ENCODE results near the gene FBXL15. TPM values are rescaled to one million over a fixed set of nuclear protein-coding genes. Genes with fewer than 3 reads are reported as not detected.

Gene FBXL15
- total and polyA plus RNA-seq, 11 donors, result 6.6 to 20.0 (median 10.2) TPM

GRCh38 chr10:102382871-102383270 is 37.8 kb upstream of the FBXL15 start:
- TF ChIP-seq POLR2A (IDR thresholded peaks at IDR 0.05) (no peak), CTCF (IDR thresholded peaks at IDR 0.05) (no peak)
- 81 to 97% (median 92%) methylated on average over 8 of the region's 8 CpGs for WGBS, 4 donors
- H3K36me3 ChIP-seq, result peaks cover 5 to 57% (median 53%) of the 10 kb centered on the region in 9 donors
- H3K4me1 ChIP-seq, result peaks cover 0 to 17% (median 0%) of the 10 kb centered on the region in 12 donors
- no peak for ATAC-seq
- no peaks in the 10 kb centered on the region for H3K27me3 ChIP-seq
- no peak overlapping the region for H3K27ac ChIP-seq
- no peaks in the 10 kb centered on the region for H3K9me3 ChIP-seq
- intact Hi-C loops (cut with DNase I), result loop anchor here in 1 of 10 donors (10.0 kb wide), 1 partner anchor 92 kb away; no protein-coding TSS in a partner anchor
- H3K4me3 ChIP-seq, result no peak overlapping the region
- no peak for DNase-seq

- H3K4me1 ChIP-seq, result peaks cover 0 to 17% (median 0%) of the 10 kb centered on the region in 12 donors
- no peak for DNase-seq
- ATAC-seq, result no peak
- no peak overlapping the region for H3K4me3 ChIP-seq
- H3K36me3 ChIP-seq, result peaks cover 5 to 45% (median 41%) of the 10 kb centered on the region in 9 donors
- no peak for TF ChIP-seq CTCF (IDR thresholded peaks at IDR 0.05)
- TF ChIP-seq POLR2A (IDR thresholded peaks at IDR 0.05), result no peak
- H3K27me3 ChIP-seq, result no peaks in the 10 kb centered on the region
- intact Hi-C loops (cut with DNase I), result loop anchor here in 1 of 10 donors (10.0 kb wide), 1 partner anchor 91 kb away; no protein-coding TSS in a partner anchor
- no peak overlapping the region for H3K27ac ChIP-seq
- H3K9me3 ChIP-seq, result no peaks in the 10 kb centered on the region
- 45 to 53% (median 49%) methylated on average over 6 of the region's 6 CpGs for WGBS, 4 donors
Measured at GRCh38 chr10:102384053-102384452, 36.6 kb upstream of the FBXL15 start.

GRCh38 chr10:102384606-102385429 is 35.8 kb upstream of the FBXL15 start:
- TF ChIP-seq POLR2A (IDR thresholded peaks at IDR 0.05), result no peak
- TF ChIP-seq CTCF (IDR thresholded peaks at IDR 0.05), result no peak
- ATAC-seq, result peak in 2 of 4 donors; percentile 35 to 48
- Histone ChIP-seq H3K36me3 (peaks cover 2 to 38% (median 33%) of the 10 kb centered on the region in 9 donors), H3K4me3 (no peak overlapping the region), H3K9me3 (no peaks in the 10 kb centered on the region), H3K27ac (no peak overlapping the region), H3K4me1 (peaks cover 0 to 17% (median 0%) of the 10 kb centered on the region in 12 donors), H3K27me3 (no peaks in the 10 kb centered on the region)
- intact Hi-C loops (cut with DNase I), result loop anchor here in 2 of 10 donors (5.0 to 10.0 kb wide), 2 partner anchors 90 to 187 kb away; no protein-coding TSS in a partner anchor
- no peak for DNase-seq
- WGBS, 4 donors, result 55 to 72% (median 61%) methylated on average over 4 of the region's 4 CpGs

- Histone ChIP-seq H3K4me1 (peaks cover 0 to 21% (median 11%) of the 10 kb centered on the region in 12 donors), H3K27ac (no peak overlapping the region), H3K27me3 (no peaks in the 10 kb centered on the region), H3K9me3 (no peaks in the 10 kb centered on the region), H3K4me3 (no peak overlapping the region), H3K36me3 (no peaks in the 10 kb centered on the region)
- ATAC-seq (no peak), DNase-seq (no peak)
- intact Hi-C loops (cut with DNase I), result loop anchor here in 7 of 10 donors (5.0 to 10.0 kb wide), 5 partner anchors 85 to 195 kb away; no protein-coding TSS in a partner anchor
- 88 to 91% (median 90%) methylated on average over 3 of the region's 3 CpGs for WGBS, 4 donors
- TF ChIP-seq POLR2A (IDR thresholded peaks at IDR 0.05), result no peak
- TF ChIP-seq CTCF (IDR thresholded peaks at IDR 0.05), result no peak
Measured at GRCh38 chr10:102389894-102390293, 30.7 kb upstream of the FBXL15 start.

All from heart left ventricle (tissue), 16 donors.